Neuronal stem cell (in vitro differentiated cells): ENCODE measurements around the gene PDE7B.

Experiments used
- DNase-seq: peaks from one replicate; pipeline ENCODE4 v3.0.0-alpha.2; 2013; ENCODE audit warnings: low spot score
- H2AFZ ChIP-seq: one replicate; pipeline ENCODE4 v1.6.1; 2013; ENCODE audit warnings: mild to moderate bottlenecking, low read length, inconsistent platforms
- H2AK5ac ChIP-seq: 2 replicates; pipeline ENCODE4 v1.6.1; 2013; ENCODE audit warnings: low read depth, mild to moderate bottlenecking, inconsistent platforms, low read length, moderate library complexity, mixed read lengths
- H2BK120ac ChIP-seq: 2 replicates; pipeline ENCODE4 v1.6.1; 2013; ENCODE audit warnings: low read depth, mild to moderate bottlenecking, inconsistent platforms, low read length, moderate library complexity, mixed read lengths
- H2BK12ac ChIP-seq: one replicate; pipeline ENCODE4 v1.6.1; 2013; ENCODE audit warnings: low read length, inconsistent platforms
- H2BK15ac ChIP-seq: 2 replicates; pipeline ENCODE4 v1.6.1; 2013; ENCODE audit warnings: mild to moderate bottlenecking, low read length, inconsistent platforms, mixed read lengths
- H2BK5ac ChIP-seq: one replicate; pipeline ENCODE4 v1.6.1; 2013; ENCODE audit warnings: inconsistent platforms, mild to moderate bottlenecking, low read length, moderate library complexity
- H3K14ac ChIP-seq: one replicate; pipeline ENCODE4 v1.6.1; 2013; ENCODE audit warnings: low read length, inconsistent platforms
- H3K18ac ChIP-seq: 2 replicates; pipeline ENCODE4 v1.6.1; 2013; ENCODE audit warnings: low read length, inconsistent platforms
- H3K23ac ChIP-seq: 2 replicates; pipeline ENCODE4 v1.6.1; 2013; ENCODE audit warnings: low read depth, mild to moderate bottlenecking, mixed read lengths, low read length, inconsistent platforms; ENCODE audit not compliant: poor library complexity
- H3K27ac ChIP-seq: replicated peaks from 3 replicates; pipeline ENCODE4 v1.5.1; 2013; ENCODE audit warnings: low read length, inconsistent platforms
- H3K27me3 ChIP-seq, 3 experiments: 2 replicates each; pipeline ENCODE4 v1.6.1; 2013; ENCODE audit warnings: low read length in 3 of 3, mild to moderate bottlenecking in 2 of 3, inconsistent platforms in 1 of 3, low read depth in 1 of 3, mixed read lengths in 1 of 3, moderate library complexity in 1 of 3; ENCODE audit not compliant: control insufficient read depth in 3 of 3, insufficient read depth in 3 of 3
- H3K36me3 ChIP-seq, 2 donors: replicated peaks in 1 of 2; 2 replicates each; pipeline ENCODE4 v1.6.1; 2013; ENCODE audit warnings: low read length in 2 of 2; ENCODE audit not compliant: control insufficient read depth in 2 of 2, insufficient read depth in 2 of 2
- H3K4ac ChIP-seq: 2 replicates; pipeline ENCODE4 v1.6.1; 2013; ENCODE audit warnings: inconsistent platforms, mild to moderate bottlenecking, low read length, moderate library complexity
- H3K4me1 ChIP-seq, 2 donors: 1 replicate in 1 of 2; 2 replicates in 1 of 2; pipeline ENCODE4 v1.6.1; 2013; ENCODE audit warnings: low read length in 2 of 2, low read depth in 1 of 2; ENCODE audit not compliant: control insufficient read depth in 2 of 2, insufficient read depth in 1 of 2
- H3K4me2 ChIP-seq: one replicate; pipeline ENCODE4 v1.6.1; 2013; ENCODE audit warnings: mild to moderate bottlenecking, low read length, inconsistent platforms; ENCODE audit not compliant: insufficient read depth, poor library complexity, severe bottlenecking
- H3K4me3 ChIP-seq, 2 donors: 2 replicates each; pipeline ENCODE4 v1.5.1; 2013; ENCODE audit warnings: low read length in 2 of 2, mild to moderate bottlenecking in 2 of 2, inconsistent platforms in 1 of 2, moderate library complexity in 1 of 2
- H3K79me1 ChIP-seq: one replicate; pipeline ENCODE4 v1.6.1; 2013; ENCODE audit warnings: low read depth, mild to moderate bottlenecking, inconsistent platforms, low read length, moderate library complexity
- H3K9ac ChIP-seq: one replicate; pipeline ENCODE4 v1.6.1; 2013; ENCODE audit warnings: mild to moderate bottlenecking, low read depth, low read length, inconsistent platforms; ENCODE audit not compliant: poor library complexity
- H3K9me3 ChIP-seq, 2 donors: replicated peaks in 1 of 2; 2 replicates each; pipeline versions ENCODE3 to v1.6.1; 2013; ENCODE audit warnings: low read length in 2 of 2, mild to moderate bottlenecking in 2 of 2, inconsistent platforms in 1 of 2, low read depth in 1 of 2, mixed read lengths in 1 of 2, moderate library complexity in 1 of 2; ENCODE audit not compliant: control insufficient read depth in 2 of 2, insufficient read depth in 1 of 2
- H4K8ac ChIP-seq: one replicate; pipeline ENCODE4 v1.6.1; 2013; ENCODE audit warnings: low read depth, mild to moderate bottlenecking, inconsistent platforms, low read length, moderate library complexity
- H4K91ac ChIP-seq: one replicate; pipeline ENCODE4 v1.6.1; 2013; ENCODE audit warnings: low read length, low read depth, mild to moderate bottlenecking, inconsistent platforms; ENCODE audit not compliant: poor library complexity
- WGBS, 2 donors: extraction: QIAGEN DNeasy Blood & Tissue Kit; methylation state at CpG; one replicate each; pipeline ENCODE4 v1.1.7; 2013; ENCODE audit warnings: missing lambda C conversion rate in 2 of 2, mixed read lengths in 1 of 2; ENCODE audit not compliant: insufficient read length in 2 of 2, insufficient replicate concordance in 1 of 2; ENCODE audit errors: extremely low coverage in 2 of 2; 5-methylcytosine and 5-hydroxymethylcytosine counted together

PDE7B gene

DNA sequence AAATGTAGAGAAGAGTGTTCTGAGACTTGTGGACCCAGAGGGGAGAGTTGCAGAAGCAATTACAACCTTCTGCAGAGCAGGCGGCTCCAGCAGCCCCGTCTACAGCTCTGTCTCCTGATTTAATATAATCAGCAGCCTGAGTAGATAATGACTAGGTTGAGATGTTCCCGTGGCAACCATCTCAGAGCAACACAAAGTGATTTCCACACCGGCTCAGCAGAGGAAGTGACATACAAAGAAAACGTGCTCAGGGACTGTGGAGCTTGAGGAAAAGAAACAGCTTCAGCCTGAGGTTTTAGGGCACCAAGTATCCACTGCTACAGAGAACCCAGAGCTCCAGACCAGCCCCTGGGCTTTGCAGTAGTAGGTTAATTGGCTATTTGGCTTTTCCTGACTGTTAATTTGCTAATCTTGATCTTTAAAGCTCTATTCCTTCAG, 262.3 kb downstream of the PDE7B start:
- Histone ChIP-seq H4K8ac (no peak overlapping the region), H3K9ac (no peak overlapping the region), H3K4me1 (peaks cover 8 to 29% of the 10 kb centered on the region in 2 donors), H2BK12ac (no peak overlapping the region), H3K27ac (peak overlapping the region; percentile 18), H4K91ac (no peak overlapping the region), H2BK15ac (no peak overlapping the region), H2AK5ac (no peak overlapping the region), H2AFZ (peak overlapping the region; percentile 71), H3K4ac (no peak overlapping the region), H3K14ac (no peak overlapping the region), H2BK120ac (no peak overlapping the region), H3K79me1 (peaks cover 1% of the 10 kb centered on the region), H3K36me3 (no peaks in the 10 kb centered on the region), H3K4me3 (no peak overlapping the region), H3K27me3 (no peaks in the 10 kb centered on the region), H3K4me2 (no peak overlapping the region), H2BK5ac (no peak overlapping the region), H3K9me3 (peaks cover 0 to 3% of the 10 kb centered on the region in 2 donors), H3K18ac (no peak overlapping the region), H3K23ac (no peak overlapping the region)
- peak; percentile 63 for DNase-seq
- no CpG with 5 or more reads among the region's 5 CpGs for WGBS, 2 donors

DNA sequence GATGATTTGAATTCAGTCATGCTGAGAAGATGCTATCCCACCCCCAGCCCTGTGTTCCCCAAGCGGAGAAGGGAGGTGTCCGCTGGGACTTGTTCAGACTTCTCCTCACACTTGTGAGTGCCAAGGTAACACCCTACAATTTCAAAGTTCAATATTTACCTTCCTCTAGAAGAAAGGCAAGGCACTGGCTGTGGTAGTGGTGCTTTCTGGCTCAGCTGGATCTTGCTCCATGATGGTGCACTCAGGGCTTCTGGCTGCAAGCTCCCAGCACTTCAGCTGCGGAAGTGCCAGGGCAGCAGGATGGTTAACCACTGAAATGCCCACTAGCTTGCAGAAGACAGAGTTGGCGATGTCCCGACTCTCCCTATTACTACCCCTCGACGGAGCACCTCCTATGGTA, 263.2 kb downstream of the PDE7B start:
- Histone ChIP-seq H2BK120ac (no peak overlapping the region), H2BK5ac (no peak overlapping the region), H2AFZ (peak overlapping the region; percentile 70), H3K4me3 (no peak overlapping the region), H2BK12ac (peak overlapping the region; percentile 5), H3K36me3 (no peaks in the 10 kb centered on the region), H3K27me3 (no peaks in the 10 kb centered on the region), H3K4me2 (no peak overlapping the region), H2AK5ac (peak overlapping the region; percentile 91), H3K14ac (no peak overlapping the region), H3K4me1 (peaks cover 8 to 27% of the 10 kb centered on the region in 2 donors), H3K23ac (no peak overlapping the region), H2BK15ac (no peak overlapping the region), H3K18ac (peak overlapping the region; percentile 89), H3K4ac (peak overlapping the region; percentile 61), H4K8ac (no peak overlapping the region), H3K9ac (no peak overlapping the region), H3K9me3 (peaks cover 0 to 3% of the 10 kb centered on the region in 2 donors), H3K79me1 (peaks cover 1% of the 10 kb centered on the region), H3K27ac (no peak overlapping the region), H4K91ac (no peak overlapping the region)
- no CpG with 5 or more reads among the region's 7 CpGs for WGBS, 2 donors
- no peak for DNase-seq

DNA sequence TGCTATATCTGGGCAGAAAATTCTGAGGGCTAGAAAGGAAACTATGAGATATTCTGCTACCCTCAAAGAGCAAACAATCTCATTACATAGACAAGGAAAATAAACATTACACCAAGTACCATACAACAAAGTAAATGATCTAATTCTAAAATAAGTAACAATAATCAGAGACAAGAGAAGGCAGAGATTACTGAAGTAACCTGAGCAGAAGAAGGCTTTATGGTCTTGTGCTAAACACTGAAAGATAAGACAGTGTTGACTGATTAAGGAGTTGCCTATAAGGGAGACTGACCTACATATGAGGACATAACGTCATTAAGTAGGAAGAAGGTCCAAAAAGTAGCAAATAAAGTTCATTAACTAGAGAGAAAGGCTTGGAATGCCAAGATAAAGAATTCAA, 264.4 kb downstream of the PDE7B start:
- no peak overlapping the region for H4K8ac ChIP-seq
- H2AFZ ChIP-seq: no peak overlapping the region
- H3K4me3 ChIP-seq: no peak overlapping the region
- peaks cover 1% of the 10 kb centered on the region for H3K79me1 ChIP-seq
- no peak overlapping the region for H3K27ac ChIP-seq
- no peak overlapping the region for H3K23ac ChIP-seq
- H2AK5ac ChIP-seq: no peak overlapping the region
- peaks cover 8 to 27% of the 10 kb centered on the region in 2 donors for H3K4me1 ChIP-seq
- H3K27me3 ChIP-seq: no peaks in the 10 kb centered on the region
- no peak overlapping the region for H2BK120ac ChIP-seq
- H3K36me3 ChIP-seq: no peaks in the 10 kb centered on the region
- no peak overlapping the region for H3K14ac ChIP-seq
- H2BK15ac ChIP-seq: no peak overlapping the region
- no peak overlapping the region for H2BK5ac ChIP-seq
- H3K18ac ChIP-seq: no peak overlapping the region
- no peak overlapping the region for H3K9ac ChIP-seq
- no peak overlapping the region for H3K4ac ChIP-seq
- H2BK12ac ChIP-seq: no peak overlapping the region
- no peak for DNase-seq
- peaks cover 0 to 3% of the 10 kb centered on the region in 2 donors for H3K9me3 ChIP-seq
- H3K4me2 ChIP-seq: no peak overlapping the region
- H4K91ac ChIP-seq: no peak overlapping the region
- WGBS, 2 donors: no CpG with 5 or more reads among the region's 1 CpG

DNA sequence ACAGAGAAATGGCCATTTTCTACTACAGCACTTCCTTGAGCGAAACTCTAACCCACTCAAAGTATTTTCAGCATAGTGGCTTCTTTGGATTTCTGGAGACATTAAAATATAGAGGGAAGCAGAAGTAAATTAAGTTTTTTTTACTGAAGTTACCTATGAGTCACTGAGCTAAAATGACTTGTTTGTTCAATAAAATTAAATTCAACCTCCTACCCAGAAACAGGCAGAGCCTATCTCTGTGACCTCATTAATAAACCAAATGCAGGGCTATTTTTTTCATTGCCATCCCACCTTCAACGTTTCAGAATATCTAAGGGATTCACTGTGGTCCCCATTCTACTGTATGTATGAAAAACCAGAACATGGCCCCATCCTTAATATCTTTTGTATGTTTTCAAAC, 265.6 kb downstream of the PDE7B start:
- WGBS, 2 donors: no CpG with 5 or more reads among the region's 2 CpGs

More for the DNA sequence above, 265.6 kb downstream of the PDE7B start:
- Histone ChIP-seq H3K4me2 (no peak overlapping the region), H3K23ac (no peak overlapping the region), H3K4me3 (no peak overlapping the region), H3K27me3 (no peaks in the 10 kb centered on the region), H3K27ac (no peak overlapping the region), H3K4ac (no peak overlapping the region), H3K79me1 (peaks cover 1% of the 10 kb centered on the region), H2BK5ac (no peak overlapping the region), H3K9me3 (peaks cover 0 to 3% of the 10 kb centered on the region in 2 donors), H3K14ac (no peak overlapping the region), H2AK5ac (no peak overlapping the region), H4K8ac (no peak overlapping the region), H3K18ac (no peak overlapping the region), H2BK12ac (no peak overlapping the region), H2BK120ac (no peak overlapping the region), H3K4me1 (peaks cover 7 to 19% of the 10 kb centered on the region in 2 donors), H3K36me3 (no peaks in the 10 kb centered on the region), H2BK15ac (no peak overlapping the region), H4K91ac (no peak overlapping the region), H3K9ac (no peak overlapping the region), H2AFZ (no peak overlapping the region)
- DNase-seq: no peak
